ENCODE results near the gene MUC4.
A peak's percentile ranks its signal among the peaks of the same experiment; 100 is the strongest.
"Not testable (repeated sequence)": the region's sequence is repeated elsewhere in the genome, so short reads cannot be mapped to it uniquely, and the experiment has no call there.

The MUC4 gene

DNA sequence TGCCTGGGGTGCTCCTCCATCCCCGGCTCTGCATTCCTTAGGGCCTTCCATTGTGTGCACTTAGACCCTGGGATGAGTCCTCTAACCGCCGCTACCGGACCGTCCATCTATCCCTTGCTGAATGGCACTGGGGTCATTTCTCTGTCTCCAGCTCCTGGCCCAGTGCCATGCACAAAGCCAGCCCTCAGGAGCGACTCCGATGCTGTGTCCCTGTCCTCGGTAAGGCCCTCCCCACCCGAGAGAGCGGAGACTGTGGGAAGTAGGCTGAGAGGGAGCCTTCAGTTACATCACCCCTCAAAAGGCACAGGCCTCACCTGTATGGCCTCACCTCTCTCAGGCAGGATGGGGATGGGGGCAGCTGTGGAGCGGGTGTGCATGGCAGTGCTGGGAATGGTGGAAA lies 33.8 kb downstream of the MUC4 start:
- DNase-seq = no peak

DNA sequence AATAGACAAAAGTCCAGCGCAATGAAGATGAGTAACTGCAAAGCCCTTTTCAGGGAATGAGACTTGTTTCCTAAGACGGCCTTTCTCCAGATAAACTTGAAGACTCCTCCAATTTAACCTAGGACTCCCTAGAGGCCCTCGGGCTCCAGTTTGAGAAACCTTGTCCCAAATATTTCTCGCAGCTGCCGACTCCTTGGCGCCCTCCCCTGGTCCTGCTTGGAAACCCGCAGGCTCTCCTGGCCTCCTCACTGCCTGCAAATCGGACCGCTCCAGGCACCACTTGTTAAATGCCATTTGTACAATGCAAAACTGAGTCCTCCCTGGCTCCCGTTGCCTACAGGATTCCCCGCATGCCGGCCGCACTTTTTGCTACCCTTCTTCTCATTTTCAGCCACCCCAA lies 36.8 kb downstream of the MUC4 start:
- peak; percentile 40 for DNase-seq

DNA sequence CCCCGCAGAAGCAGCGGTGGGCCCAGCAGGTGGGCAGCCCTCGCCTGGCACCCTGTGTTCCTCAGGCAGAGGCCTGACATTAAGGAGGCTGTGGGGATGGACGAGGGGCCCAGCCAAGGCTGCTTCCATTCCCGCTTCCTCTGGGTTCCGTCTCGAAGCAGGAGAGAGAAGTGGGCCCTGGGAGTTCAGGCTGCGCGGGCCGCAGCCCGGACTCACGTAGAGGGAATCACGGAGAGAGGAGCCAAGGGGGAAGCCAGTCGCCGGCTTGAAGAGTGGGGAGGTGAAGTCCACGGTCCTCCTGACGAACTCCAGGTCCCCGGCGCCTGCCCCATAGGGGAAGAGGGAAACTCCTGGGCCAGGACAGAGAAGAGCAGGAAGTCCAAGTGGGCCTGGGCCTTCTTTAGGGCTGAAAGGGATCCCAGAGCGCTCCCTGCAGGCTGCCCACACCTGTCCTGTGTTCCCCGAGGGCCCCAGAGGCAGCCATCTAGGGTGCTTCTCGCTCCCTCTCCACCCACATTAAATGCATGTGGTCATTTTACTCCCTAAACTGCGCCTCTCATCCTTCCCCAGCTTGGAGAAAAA lies 37.7 kb downstream of the MUC4 start:
- DNase-seq = no peak

DNA sequence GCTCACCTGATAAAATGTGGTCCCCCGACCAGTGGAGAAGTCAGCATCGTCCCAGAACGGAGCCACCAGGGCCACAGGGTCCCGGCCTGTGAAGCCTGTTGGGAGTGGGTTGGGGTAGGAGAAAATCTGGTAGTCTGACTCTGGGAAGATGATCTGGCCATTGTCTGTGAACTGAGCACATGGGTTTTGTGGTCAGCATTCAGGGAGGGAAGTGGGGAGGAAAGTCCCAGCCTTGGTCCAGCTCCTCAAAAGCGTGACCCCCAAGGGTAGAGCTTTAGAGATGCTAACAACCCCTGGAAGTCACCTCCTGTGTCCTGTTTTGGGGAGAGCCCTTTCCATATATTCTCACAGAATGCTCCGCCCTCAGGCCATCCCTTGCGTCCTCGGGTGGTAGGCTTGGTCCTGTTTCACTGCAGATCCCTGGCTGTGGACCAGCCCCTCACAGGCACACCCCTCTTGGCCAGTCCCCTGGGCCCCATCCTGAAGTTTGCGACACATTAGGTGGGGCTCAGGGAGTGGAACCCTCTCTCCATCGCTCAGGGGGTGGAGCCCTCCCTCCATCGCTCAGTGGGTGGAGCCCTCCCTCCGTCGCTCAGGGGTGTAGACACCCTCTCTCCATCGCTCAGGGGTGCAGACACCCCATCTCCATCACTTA lies 40.0 kb downstream of the MUC4 start:
- DNase-seq = no peak

DNA sequence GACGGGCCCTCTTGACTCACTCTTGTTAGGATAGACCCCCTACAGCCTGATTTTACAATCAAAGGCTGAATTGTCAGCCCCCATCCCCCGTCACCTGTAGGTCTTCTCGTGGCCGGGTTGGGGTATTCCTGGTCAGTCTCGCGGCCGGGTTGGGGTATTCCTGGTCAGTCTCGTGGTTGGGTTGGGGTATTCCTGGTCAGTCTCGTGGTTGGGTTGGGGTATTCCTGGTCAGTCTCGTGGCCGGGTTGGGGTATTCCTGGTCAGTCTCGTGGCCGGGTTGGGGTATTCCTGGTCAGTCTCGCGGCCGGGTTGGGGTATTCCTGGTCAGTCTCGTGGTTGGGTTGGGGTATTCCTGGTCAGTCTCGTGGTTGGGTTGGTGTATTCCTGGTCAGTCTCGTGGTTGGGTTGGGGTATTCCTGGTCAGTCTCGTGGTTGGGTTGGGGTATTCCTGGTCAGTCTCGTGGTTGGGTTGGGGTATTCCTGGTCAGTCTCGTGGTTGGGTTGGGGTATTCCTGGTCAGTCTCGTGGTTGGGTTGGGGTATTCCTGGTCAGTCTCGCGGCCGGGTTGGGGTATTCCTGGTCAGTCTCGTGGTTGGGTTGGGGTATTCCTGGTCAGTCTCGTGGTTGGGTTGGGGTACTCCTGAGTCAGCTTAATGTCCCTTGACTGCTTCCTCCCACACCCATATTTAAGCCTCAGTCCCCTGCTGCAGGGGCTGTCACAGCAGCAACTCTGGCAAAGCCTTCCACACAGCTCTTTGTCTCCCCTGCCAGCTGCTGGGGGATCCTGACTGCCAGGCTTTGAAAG lies 40.7 kb downstream of the MUC4 start:
- not testable (repeated sequence) for DNase-seq

DNA sequence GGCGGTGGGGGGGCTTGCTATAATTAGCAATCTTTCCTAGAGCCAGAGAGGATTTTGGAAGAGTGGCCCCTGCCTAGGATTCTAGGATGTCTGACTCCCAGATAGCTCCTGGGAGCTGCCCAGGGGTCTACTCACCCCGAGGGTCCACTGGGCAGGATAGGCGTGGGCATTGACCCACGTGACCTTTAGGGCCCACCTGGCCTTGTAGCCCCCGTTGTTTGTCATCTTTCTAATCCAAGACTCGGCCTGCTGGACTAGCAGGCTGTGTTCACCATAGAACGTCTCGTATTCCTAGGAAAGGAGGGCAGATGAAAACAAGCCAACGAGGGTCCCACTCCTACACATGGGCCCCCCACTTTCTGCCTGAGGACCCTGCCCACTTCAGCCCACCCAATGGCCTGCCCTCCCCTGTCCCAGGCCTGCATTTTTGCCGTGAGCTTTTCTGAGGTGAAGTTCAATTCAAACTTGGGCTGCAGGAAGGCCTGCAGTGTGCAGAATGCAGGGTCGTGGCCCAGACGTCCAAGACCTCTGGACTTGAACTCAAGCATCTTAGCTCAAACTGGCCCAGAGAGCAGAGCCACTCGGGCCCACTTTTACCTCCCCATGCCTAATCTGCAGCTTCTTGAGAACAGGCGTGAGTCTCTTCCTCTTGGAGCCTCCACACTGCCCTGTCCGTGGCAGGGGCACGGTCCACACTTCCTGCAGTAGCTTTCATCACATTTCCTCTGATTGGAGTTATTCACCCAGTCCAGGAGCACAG lies 41.5 kb downstream of the MUC4 start:
- DNase-seq = no peak

DNA sequence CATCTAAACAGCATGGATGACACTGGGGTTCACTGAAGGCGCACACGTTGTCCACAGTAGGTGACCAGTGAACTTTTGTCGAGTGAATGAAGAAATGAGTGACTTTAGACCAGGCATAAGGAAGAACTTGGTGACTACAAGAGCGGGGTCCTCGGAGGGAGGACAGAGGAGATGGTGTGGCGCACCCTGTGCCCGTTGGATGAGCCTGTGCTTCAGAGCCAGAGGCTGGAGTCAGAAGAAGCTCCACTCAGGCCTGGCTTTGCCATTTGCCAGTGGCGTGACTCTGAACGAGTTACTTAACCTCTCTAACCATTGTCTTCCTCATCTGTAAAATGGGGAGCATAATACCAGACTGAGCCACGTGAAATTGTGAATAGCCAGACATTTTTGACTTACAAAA lies 42.2 kb downstream of the MUC4 start:
- DNase-seq = no peak

DNA sequence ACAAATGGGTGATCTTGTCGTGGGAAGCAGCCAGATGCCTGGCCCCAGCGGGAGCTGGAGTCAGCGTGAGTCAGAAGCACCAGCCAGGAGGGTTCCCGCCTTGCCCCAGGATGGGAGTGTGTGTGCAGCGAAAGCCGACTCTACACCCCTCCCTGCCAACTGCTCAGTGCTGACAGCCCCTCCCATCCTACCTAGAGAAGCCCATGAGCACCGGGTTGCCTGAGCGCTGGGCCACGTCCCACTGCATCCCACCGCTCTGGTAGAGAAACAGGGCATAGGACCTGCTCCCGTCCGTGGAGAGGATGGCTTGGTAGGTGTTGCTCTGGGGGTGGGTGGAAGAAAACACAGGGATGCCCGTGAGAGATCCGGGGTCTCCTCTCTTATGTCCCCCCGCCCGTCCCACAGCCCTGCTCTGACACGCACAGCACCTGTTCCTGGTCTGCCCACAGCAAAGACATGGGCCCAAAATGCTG lies 42.9 kb downstream of the MUC4 start:
- no peak for DNase-seq

DNA sequence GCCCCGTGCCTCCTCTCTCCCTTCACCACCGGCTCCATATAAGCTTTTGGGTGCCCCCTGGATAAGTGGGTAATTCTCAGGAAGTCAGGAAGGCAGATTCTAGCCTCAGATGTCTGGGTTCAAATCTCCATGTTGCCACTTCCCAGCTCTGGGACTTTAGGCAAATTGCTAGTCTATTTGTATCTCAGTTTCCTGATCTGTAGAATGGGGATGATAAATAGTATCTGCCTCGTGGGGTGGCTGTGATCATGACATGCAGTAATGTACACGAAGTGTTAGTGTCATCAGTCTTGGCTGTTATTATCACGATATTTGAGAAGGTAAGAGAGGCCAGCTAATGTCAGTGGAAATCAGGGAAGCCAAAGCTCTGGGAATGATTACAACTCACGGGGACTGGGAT lies 43.3 kb downstream of the MUC4 start:
- no peak for DNase-seq

DNA sequence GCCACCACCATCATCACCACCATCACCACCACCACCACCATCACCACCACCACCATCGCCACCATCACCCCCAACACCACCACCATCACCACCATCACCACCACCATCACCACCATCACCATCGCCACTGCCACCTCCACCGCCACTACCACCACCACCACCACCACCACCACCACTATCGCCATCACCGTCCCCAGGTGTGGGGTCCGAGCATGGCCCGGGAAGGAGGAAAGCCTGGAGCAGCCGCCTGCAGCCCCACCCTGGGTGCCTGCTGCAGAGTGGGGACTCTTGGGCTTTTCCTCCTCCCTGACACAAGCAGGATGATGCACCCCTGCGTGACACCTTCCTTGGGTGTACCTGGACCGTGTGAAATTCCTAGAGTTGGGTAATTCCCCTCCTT lies 43.9 kb downstream of the MUC4 start:
- DNase-seq = no peak

DNA sequence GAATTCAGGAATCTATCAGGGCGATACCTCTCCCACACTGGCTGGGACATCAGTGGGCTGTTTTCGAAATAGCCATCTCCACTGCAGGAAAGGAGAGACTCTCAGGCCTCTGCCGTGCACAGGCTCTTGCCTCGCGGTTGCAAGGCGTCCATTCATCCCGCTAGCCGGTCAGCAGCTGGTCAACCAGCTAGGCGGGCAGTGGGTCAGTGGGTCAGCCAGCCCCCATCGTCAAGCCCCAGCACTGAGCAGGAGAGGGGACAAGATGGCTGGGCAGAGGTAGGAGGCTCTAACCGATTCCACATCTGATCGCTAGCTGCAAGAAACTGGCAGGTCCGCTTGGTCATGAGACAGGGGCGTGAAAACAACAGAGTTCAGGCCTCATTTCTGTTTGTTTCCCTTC lies 45.1 kb downstream of the MUC4 start:
- no peak for DNase-seq

DNA sequence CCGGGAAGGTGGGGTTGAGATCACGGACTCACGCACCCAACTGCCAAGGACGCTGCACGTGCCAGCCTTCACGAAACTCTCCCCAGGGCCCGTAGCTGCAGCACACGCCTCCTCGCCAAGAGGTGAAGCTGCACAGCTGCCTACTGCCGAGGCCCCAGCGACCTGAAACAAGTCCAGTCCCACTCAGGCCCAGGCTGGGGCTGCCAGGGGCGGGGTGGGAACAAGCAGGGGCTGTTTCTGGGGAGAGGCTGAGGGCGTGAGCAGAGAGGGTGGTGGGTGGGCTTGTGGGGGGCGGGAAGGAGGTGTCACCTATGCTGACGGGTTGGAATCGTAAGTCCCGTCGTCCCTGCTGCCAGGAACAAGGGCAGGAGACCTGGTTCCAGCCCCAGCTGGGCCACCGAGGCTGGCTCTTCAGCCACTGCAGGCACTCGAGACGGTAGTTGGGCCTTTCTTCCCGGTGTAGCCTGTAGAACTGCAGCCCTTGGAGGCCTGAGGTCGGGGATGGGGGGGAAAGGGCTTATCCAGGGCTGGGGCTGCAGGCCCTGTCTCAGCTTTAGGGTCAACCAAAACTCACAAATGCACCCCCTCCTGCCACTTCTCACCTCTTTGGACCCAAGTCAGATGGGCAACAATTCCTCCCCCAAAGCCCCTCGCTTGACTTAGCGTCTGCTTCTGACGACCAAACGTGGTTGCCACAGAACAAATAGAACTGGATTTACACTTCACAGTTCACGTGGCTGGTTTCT lies 46.6 kb downstream of the MUC4 start:
- DNase-seq = no peak

DNA sequence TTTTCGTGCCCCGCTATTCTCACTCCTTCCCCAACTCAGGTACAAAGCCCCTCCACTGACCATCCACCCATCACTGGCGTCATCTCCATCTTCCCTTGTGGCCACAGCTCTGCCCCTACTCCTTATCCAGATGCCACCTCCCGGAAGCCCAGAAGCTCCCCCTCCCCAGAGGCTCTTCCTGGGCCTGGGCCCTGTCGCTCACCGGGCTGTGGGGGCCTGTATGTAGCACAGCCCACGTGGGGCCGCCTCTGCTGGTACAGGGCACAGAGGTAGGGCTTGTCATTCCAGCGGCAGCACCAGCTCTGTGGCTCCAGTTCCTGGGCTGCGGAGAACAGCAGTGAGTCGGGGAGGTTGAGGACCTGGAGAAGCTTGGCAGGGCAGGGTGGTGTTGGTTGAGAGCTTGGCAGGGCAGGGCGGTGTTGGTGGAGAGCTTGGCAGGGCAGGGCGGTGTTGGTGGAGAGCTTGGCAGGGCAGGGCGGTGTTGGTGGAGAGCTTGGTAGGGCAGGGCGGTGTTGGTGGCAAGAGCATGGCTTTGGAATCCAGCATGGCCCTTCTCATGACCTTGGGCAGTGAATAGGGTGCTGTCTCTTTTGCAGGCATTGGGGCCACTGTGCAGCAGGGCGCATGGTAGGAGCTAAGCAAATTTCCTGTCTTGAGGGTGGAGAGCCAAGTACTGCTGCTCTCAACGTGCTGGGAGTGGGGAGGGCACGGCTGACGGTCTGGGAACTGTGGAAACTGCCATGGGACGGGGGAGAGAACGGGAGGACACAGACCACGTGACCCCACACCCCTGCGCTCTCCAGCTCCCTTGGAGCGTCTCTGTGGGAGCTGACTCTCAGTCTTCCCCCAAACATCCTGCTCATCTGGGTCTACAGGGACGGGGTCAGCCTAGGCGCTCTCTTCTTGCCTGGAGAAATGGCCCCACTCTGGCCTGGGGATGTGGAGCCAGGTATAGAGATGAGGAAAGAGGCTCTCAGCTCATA lies 47.6 kb downstream of the MUC4 start:
- DNase-seq = no peak

DNA sequence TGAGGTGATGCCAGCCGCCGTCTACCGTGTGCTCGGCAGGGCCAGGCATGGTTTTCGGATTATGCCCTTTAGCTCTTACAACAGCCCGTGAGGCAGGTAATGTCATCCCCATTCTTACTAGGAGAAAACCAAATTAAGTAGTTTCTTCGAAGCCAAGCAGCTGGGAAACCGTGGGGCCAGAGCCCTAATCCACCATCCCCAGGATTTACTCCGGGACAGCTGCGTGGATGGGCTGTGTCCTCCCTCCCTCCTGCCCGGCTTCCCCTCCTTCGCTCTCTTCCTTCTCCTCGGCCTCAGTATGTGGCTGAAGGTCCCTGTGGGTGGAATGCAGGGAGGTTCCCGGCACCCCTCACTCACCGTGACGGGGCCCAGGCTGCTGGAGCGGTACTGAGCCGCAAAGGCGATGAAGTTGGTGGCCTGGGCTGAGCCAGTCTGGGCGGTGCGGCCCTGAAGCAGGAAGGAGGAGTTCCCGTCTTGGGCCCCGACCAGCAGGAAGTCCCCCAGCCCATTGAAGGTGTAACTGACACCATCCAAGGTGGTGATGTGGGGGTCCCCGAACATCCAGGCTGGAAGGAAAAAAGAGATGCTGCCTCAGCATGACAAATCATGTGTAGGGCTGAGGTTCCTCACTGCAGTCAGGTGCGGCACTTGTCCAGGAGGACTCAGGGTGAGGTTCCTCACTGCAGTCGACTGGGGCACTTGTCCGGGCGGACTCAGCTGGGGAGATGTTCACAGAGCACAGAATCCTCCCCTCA lies 48.5 kb downstream of the MUC4 start:
- DNase-seq = no peak

DNA sequence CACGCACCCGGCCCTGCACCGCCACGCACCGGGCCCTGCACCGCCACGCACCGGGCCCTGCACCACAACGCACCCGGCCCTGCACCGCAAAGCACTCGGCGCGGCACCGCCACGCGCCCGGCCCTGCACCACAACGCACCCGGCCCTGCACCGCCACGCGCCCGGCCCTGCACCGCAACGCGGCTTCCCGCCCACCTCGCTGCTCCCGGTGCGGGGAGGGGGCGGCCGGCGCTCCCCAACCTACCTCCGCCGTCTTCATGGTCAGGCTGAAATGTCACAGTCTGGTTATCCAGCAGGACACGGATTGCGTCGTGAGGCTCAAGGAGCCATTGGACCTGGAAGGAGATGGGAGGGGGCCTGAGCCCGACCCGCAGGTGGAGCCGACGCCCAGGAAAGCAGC lies 49.1 kb downstream of the MUC4 start:
- DNase-seq = no peak

DNA sequence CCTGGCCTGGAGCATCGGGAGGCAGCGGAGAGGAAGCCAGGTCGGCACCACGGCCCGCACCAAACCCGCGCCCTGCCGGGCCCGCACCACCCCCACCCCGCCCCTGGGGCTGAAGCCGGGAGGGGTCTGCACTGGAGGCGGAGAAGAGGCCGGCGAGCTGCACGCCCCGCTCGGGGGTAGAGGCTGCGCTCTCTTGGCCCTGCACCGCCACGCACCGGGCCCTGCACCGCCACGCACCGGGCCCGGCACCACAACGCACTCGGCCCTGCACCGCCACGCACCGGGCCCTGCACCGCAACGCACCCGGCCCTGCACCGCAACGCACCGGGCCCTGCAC lies 49.5 kb downstream of the MUC4 start:
- no peak for DNase-seq

DNA sequence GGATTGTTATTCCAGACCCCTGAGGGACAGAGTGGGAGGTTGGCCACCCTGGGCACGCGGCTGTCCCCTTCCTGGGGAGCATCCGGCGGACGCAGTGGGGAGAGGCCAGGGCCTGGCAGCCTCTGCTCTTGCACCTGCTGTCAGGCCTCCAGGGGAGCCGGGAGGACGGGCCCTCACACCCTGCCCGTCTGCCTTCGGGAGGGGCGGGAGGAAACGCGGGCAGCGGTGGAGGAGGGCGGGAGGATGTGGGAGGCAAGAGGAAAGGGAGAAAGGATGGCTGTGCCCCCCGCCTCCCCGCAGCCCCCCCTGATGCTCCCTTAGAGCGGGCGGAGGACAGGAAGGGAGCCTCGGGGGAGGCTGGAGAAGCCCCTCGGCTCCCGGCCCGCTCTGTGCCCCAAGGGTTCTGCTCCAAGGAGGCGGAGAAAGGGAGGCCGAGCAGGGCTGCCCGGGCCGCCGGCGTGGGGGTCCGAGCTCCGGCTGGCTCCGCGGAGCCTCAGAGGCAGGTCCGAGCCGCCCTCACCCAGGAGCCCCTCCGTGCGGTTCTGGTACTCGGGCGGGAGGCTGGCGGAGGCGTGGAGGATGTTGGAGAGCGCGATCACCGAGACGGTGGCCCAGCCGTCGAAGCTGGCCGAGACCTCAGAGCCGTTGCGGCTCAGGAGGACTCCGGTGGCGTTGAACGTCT lies 50.0 kb downstream of the MUC4 start:
- DNase-seq = no peak

DNA sequence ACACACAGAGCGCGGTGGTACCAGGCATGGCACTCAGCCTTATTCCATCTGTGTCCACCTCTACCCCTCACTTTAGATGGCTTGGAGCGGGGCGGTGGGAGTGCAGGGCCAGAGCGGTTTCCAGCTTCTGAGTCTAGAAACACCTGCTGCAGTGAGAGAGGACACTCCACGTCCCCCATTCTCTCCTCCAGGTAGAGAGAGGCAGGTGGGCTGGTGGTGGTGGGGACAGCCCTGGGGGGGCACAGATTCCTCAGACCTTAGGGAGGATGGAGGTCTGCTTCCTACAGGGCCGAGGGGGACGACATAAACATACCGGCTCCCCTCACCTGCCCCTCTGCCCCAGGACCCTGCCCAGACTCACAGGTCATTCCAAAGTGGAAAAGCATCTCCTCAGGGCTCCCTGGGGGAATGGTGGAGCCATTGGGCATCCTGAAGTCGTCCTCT lies 50.6 kb downstream of the MUC4 start:
- DNase-seq = no peak

DNA sequence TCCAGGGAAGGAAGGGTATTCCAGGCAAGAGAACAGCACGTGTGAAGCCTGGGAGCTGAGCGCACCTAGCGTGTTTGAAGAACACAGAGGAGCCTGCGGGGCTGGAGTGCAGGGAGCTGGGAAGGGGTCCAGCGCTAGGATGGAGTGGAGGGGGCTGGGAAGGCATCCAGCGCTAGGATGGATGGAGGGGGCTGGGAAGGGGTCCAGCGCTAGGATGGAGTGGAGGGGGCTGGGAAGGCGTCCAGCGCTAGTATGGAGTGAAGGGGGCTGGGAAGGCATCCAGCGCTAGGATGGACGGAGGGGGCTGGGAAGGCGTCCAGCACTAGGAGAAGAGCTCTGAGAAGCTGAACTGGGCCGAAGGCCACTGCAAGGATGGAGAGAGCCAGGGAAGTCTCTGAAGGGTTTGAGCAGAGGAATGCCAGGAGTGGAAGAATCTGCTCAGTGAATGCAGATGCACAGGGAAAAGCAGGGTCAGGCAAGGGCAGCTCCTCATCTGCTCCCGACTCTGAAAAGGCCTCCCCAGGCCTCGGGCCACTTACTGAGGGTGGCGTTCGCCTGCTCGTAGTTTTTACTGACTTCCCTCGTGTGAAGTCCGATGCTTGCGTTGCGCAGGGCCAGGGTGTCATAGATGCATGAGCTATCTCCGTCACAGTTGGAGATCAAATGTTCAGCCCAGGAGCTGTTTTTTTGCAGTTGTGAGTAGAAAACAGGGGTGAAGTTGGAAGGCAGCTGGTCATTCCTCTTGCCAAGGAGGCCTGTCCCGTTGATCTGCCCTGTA lies 51.2 kb downstream of the MUC4 start:
- no peak for DNase-seq

All from HCEC 1CT (cell line).